ENCODE data around the gene UBE2M. TPM values are rescaled to one million over a fixed set of nuclear protein-coding genes. Genes with fewer than 3 reads are reported as not detected.

UBE2M gene
- polyA plus RNA-seq, 6 donors from 2014 or later = 10.8 to 24.2 (median 16.8) TPM

DNA sequence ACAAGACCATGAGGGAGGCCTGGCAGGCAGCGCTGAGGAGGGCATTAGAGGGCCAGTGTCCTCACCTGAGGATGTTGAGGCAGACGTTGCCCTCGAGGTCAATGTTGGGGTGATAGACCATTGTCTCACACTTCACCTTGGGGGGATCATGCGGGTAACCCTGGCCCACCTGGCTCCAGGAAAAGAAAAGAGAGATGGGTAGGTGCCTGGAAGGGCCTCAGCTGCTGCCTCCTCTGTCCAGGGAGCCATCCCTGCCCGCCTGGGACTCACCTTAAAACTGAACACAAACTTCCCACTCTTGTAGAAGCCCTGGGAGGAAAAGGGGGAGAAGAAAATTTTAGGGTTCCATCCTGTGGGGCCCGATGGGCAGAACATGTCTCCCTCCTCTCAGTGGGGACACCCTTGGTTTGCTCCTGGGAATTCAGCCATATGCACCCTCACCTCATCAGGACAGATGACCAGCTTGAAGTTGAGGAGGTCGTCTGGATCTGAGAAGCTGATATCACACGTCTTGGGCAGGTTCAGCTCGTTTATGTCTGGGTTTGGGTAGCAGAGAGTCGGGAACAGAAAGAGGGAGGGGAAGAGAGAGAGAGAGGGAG is 1.7 kb downstream of the UBE2M start:
- H3K9me3 Mint-ChIP-seq = no peaks in the 10 kb centered on the region
- peak overlapping the region; percentile 87 to 99 (median 94) for H3K4me3 Mint-ChIP-seq
- DNase-seq (no peak), ATAC-seq (ENCODE audit: low read depth in 2 of 2) (no peak)
- peaks cover 0 to 32% of the 10 kb centered on the region in 2 donors for H3K36me3 Mint-ChIP-seq
- H3K27ac Mint-ChIP-seq = peak overlapping the region; percentile 96 to 100 (median 98)
- H3K27me3 Mint-ChIP-seq = no peaks in the 10 kb centered on the region
- H3K4me1 Mint-ChIP-seq = peaks cover 63 to 81% (median 78%) of the 10 kb centered on the region in 3 donors

DNA sequence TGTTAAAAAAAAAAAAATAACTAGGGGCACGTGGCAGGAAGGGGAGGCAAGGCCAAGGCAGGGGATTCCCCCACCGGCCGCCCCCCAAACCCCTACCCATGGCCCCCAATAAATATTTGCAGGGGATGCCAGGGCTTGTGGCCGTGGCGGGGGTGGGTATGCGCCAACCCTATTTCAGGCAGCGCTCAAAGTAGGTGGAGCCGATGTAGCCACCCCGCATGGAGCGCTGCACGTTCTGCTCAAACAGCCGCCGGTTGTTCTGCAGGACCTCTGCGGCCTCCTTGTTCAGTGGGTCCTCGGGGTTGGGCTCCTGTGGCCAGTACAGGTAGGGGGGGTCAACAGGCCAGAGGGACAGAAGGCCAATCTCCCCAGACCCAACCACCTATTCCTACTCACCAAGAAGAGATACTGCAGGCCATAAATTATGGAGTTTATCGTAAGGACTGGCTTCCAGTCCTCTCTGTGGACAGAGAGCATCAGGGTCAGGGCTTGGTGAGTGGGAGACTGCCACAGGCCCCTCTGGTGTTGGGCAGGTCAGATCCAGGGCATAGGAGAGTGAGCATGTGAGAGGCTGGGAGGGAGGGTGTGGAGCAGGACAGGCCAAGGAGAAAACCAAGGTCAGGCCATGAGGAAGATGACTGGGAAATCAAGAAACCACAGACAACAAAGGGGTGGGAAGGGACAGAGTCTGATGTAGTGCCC is 2.3 kb downstream of the UBE2M start:
- no peaks in the 10 kb centered on the region for H3K27me3 Mint-ChIP-seq
- H3K36me3 Mint-ChIP-seq = peaks cover 0 to 33% of the 10 kb centered on the region in 2 donors
- peak overlapping the region; percentile 38 to 99 (median 92) for H3K4me3 Mint-ChIP-seq
- no peaks in the 10 kb centered on the region for H3K9me3 Mint-ChIP-seq
- peak overlapping the region; percentile 97 to 100 (median 100) for H3K27ac Mint-ChIP-seq
- DNase-seq (no peak), ATAC-seq (ENCODE audit: low read depth in 2 of 2) (no peak)
- peaks cover 59 to 74% (median 72%) of the 10 kb centered on the region in 3 donors for H3K4me1 Mint-ChIP-seq

DNA sequence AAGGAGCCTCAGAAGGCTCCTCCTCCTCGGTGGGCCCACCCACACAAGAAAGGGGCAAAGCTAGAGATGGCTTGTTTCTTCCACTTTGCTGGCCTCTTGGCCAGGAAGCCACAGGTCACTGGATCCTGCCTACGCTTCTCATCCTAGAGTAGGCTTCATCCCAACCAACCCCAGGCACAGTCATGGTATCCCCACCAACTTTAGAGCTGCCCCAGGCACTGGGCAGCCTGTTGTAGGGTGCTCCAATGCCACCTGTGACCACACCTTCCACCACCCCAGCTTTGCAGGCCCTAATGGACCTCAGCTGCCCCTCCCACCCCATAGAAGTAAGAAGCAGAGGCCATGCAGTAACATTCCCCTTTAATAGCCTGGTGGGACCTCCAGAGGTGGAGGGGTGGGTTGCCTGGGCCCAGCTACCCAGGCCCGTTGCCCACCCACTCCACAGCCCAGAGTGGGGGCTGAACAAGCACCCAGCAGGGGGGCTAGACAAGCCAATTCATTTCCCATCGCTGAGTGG is 3.0 kb downstream of the UBE2M start:
- H3K9me3 Mint-ChIP-seq = no peaks in the 10 kb centered on the region
- H3K4me1 Mint-ChIP-seq = peaks cover 56 to 70% (median 68%) of the 10 kb centered on the region in 3 donors
- H3K27ac Mint-ChIP-seq = peak overlapping the region; percentile 98 to 100 (median 100)
- ATAC-seq (ENCODE audit: low read depth in 2 of 2) (no peak), DNase-seq (no peak)
- no peaks in the 10 kb centered on the region for H3K27me3 Mint-ChIP-seq
- H3K36me3 Mint-ChIP-seq = peaks cover 0 to 33% of the 10 kb centered on the region in 2 donors
- peak overlapping the region; percentile 91 to 99 (median 96) for H3K4me3 Mint-ChIP-seq

DNA sequence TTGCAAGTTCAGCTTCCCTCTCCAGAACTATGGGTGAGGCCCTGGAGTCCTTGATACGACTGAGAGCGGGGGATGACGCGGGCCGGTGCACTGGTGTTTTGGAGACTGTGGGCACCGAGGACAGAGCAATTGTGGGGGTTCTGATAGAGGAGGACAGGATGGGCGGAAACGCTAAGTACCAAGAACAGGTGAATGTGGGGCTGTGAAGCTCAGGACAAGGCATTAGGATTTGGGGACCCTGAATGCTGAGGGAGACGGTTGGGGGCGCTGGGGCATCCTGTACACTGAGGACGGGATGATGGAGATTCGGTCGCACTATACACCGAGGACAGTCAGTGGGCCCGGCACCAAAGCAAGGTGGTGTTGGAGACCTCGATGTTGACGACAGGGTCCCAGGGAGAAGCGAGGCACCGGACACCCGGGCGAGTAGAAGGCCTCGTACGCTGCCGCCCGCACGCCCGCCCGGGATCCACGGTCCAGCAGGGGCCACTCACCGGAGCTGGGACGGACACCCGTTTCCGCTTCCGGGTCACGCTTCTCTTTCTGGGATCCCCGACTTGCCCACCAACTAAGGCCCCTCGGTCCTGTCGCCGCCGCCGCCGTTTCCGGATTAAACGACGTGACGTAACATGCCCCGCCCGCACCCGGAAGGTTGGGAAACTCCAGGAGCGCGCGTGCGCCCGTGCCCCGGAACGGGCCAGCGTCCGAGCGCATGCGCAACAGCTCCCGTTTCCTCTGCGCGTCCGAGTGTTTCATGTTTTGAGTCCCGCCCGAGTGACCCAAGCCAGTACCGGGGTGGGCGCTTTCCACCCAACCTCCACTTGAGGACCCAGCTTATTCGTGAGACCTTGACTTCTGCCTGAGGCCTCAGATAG is 3.7 kb downstream of the UBE2M start, which contains the start of gene CHMP2A:
Gene CHMP2A, minus strand, starts transcription at position 612 of the 875 bp plus-strand sequence. CDS start 893 bp downstream, outside the sequence.
- H3K4me1 Mint-ChIP-seq = peaks cover 57 to 67% (median 65%) of the 10 kb centered on the region in 3 donors
- H3K27ac Mint-ChIP-seq = peak within 1 kb of the TSS; percentile 98 to 100 (median 100)
- no peaks in the 10 kb centered on the region for H3K9me3 Mint-ChIP-seq
- no peaks in the 10 kb centered on the region for H3K27me3 Mint-ChIP-seq
- ATAC-seq (ENCODE audit: low read depth in 2 of 2) (peak; percentile 37 to 48), DNase-seq (peak; percentile 98)
- H3K36me3 Mint-ChIP-seq = peaks cover 0 to 33% of the 10 kb centered on the region in 2 donors
- H3K4me3 Mint-ChIP-seq = peak within 1 kb of the TSS; percentile 91 to 99 (median 96)

DNA sequence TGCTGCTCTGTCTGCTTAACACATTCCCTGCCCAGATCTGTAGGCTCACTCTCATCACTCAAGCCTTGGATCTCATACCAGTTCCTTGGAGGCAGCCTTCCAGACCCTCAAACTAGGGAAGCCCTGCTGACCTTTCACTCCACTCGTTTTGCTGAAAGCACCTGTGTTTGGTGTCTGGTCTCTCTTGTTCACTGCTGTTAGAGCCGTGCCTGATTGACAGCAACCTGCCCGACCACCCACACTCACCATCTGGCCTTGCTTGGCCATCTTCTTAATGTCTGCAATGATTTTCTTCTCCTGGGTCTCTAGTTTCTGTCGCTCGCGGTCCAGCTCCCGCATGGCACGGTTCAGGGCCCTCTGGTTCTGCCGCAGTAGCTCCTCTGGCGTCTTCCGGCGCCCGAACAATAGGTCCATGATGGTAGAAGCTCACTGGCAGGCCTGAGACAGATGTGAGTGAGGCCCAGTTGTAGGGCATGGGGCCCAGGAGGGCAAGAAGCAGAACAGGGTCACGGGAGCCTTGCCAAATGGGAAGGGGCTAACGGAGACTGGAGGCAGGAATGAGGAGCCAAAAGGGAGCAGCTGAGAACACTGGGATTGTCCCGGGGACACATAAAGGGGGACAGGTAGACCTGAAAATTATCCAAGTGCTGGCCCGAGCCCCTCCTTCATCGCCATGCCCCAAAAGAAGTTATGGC is 4.5 kb downstream of the UBE2M start:
- Mint-ChIP-seq H3K27ac (peak overlapping the region; percentile 98 to 100 (median 100)), H3K4me1 (peaks cover 57 to 59% (median 57%) of the 10 kb centered on the region in 3 donors), H3K9me3 (no peaks in the 10 kb centered on the region), H3K27me3 (no peaks in the 10 kb centered on the region), H3K4me3 (peak overlapping the region; percentile 91 to 99 (median 96)), H3K36me3 (peaks cover 0 to 33% of the 10 kb centered on the region in 2 donors)
- ATAC-seq (ENCODE audit: low read depth in 2 of 2) (no peak), DNase-seq (no peak)

DNA sequence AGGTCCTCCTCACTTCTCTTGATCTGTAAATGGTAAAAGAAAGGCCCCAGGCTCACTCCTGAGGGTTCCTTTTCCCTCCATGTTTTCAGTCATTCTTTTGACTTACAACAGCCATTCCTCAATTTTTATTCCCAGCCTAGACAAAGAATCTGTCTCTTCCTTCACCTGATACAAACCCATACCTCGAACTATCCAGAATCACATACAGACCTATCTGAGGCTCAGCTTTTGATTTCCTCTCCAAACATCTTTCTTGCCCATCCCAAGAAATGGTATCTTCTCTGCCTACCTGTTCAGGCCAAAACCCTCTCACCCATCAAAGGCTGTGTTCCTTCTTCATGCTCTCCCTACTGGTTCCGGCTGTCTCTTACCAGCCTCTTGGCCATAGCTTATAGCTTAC is 5.8 kb downstream of the UBE2M start:
- ATAC-seq (ENCODE audit: low read depth in 2 of 2) (no peak), DNase-seq (no peak)
- H3K9me3 Mint-ChIP-seq = no peaks in the 10 kb centered on the region
- no peaks in the 10 kb centered on the region for H3K27me3 Mint-ChIP-seq
- H3K4me1 Mint-ChIP-seq = peaks cover 47 to 60% (median 55%) of the 10 kb centered on the region in 3 donors
- peak overlapping the region in 5 of 8 donors; percentile 31 to 93 (median 51) for H3K4me3 Mint-ChIP-seq
- H3K36me3 Mint-ChIP-seq = peaks cover 0 to 38% of the 10 kb centered on the region in 2 donors
- peak overlapping the region in 5 of 6 donors; percentile 5 to 98 (median 87) for H3K27ac Mint-ChIP-seq

DNA sequence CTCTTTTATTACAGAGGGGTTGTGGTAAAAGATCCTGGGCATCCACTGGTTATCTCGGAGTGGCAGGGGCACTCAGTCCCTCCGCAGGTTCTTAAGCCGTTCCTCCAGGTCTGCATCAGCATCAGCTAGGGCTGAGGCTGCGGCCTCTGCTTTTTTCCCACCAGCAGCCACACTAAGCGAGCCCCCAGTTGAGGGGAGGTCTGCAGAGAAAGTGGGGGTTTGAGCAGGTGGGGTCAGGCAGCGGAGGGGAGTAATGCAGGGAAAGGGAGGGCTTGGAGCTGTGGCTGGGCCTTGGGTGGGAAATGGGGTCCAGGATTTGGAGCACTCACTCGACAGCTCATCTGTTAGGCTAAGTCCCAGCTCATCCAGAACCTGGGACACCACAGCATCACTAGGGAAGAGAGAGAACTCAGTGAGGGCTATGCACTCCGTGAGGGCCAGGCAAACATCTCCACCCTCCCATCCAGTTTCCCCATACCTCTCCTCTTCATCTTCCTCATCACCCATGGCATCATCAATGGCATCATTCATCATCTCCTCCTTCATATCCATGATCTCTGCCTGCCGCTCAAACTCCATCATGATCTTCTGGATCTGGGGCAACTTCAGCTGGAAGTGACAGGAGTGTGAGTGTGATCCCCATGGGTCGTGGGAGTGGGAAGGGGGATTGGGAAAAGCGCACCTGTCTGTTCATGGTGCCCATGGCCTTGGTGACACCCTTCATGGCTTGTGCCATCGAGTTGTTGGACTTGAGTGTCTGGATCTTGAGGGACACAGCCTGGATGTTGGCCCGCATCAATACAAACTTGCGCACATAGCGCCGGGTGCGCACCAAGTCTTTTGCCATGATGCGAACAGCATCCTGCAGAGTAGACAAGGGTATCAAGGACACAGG is 6.6 kb downstream of the UBE2M start:
- DNase-seq = no peak
- no peak for ATAC-seq (ENCODE audit: low read depth in 2 of 2)
- Mint-ChIP-seq H3K27me3 (no peaks in the 10 kb centered on the region), H3K4me1 (peaks cover 40 to 62% (median 49%) of the 10 kb centered on the region in 3 donors), H3K36me3 (peaks cover 0 to 40% of the 10 kb centered on the region in 2 donors), H3K4me3 (peak overlapping the region in 2 of 8 donors; percentile 53 to 93), H3K9me3 (no peaks in the 10 kb centered on the region), H3K27ac (peak overlapping the region in 4 of 6 donors; percentile 60 to 98 (median 79))

DNA sequence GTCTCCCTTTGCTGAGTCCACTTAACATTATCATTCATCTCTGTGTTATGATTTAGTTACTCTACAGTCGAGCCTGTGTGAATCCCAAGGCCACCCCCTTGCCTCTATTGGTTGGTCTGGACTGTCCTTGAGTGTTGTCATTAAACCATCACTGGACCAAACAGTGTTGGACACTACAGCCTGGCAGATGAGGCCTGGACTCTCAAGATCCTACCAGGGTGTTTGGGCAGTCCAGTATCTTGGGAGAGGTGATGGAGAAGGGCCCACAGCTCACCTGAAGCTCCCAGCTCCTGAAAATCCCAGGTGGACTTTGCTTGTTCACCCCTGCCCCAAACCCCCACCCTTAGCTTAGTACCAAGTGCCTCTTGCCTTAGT is 7.3 kb downstream of the UBE2M start:
- ATAC-seq (ENCODE audit: low read depth in 2 of 2) = no peak
- no peak for DNase-seq
- Mint-ChIP-seq H3K27me3 (no peaks in the 10 kb centered on the region), H3K27ac (peak overlapping the region in 4 of 6 donors; percentile 26 to 98 (median 63)), H3K36me3 (peaks cover 0 to 40% of the 10 kb centered on the region in 2 donors), H3K9me3 (no peaks in the 10 kb centered on the region), H3K4me3 (peak overlapping the region in 2 of 8 donors; percentile 32 to 93), H3K4me1 (peaks cover 40 to 62% (median 49%) of the 10 kb centered on the region in 3 donors)

DNA sequence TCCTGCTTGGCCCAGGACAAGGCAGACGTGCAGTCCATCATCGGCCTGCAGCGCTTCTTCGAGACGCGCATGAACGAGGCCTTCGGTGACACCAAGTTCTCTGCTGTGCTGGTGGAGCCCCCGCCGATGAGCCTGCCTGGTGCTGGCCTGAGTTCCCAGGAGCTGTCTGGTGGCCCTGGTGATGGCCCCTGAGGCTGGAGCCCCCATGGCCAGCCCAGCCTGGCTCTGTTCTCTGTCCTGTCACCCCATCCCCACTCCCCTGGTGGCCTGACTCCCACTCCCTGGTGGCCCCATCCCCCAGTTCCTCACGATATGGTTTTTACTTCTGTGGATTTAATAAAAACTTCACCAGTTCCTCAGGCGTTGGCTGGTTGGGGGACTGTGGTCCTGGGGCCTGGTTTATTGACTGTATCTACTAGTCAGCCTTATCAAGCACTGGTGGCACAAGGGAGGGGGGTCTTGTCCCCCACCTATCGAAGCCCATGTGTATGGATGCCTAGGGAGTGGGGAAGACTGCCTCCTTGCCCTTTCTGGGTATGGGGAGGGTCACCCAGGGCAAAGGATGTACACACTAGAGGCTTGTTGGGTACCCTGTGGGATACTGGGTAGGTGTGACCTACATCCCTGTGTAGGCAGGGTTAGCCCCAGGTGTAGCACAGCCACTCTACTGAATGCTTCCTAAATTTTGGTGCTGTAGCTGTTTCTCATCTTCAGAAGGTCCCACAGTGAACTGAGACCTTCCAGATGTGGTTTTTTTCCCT is 7.9 kb downstream of the UBE2M start:
- Mint-ChIP-seq H3K36me3 (peaks cover 0 to 39% of the 10 kb centered on the region in 2 donors), H3K4me1 (peaks cover 42 to 63% (median 54%) of the 10 kb centered on the region in 3 donors), H3K4me3 (peak overlapping the region in 3 of 8 donors; percentile 9 to 93 (median 32)), H3K27me3 (no peaks in the 10 kb centered on the region), H3K9me3 (no peaks in the 10 kb centered on the region), H3K27ac (peak overlapping the region in 3 of 6 donors; percentile 26 to 98 (median 39))
- DNase-seq (no peak), ATAC-seq (ENCODE audit: low read depth in 2 of 2) (no peak)

DNA sequence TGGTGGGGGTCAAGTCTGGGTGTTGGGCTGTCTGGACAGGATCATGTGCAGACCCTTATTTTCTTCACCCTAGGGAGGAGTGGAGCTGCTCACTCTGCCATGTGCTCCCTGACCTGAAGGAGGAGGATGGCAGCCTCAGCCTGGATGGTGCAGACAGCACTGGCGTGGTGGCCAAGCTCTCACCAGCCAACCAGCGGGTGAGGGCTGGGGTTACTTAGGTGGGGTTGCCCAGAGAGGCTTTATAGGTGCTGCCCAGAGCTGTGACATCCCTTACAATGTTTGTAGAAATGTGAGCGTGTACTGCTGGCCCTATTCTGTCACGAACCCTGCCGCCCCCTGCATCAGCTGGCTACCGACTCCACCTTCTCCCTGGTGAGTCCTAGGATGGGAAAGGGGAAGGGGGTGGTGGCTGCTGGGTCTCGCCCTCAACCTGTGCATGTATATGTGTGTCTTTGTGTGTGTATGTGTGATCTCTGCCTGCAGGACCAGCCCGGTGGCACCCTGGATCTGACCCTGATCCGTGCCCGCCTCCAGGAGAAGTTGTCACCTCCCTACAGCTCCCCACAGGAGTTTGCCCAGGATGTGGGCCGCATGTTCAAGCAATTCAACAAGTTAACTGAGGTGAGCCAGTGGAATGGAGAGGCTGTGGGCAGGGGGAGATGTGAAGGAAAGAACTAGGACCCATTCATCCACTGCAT is 8.6 kb downstream of the UBE2M start:
- H3K27ac Mint-ChIP-seq = peak overlapping the region in 4 of 6 donors; percentile 27 to 72 (median 48)
- H3K36me3 Mint-ChIP-seq = peaks cover 0 to 39% of the 10 kb centered on the region in 2 donors
- peaks cover 42 to 62% (median 50%) of the 10 kb centered on the region in 3 donors for H3K4me1 Mint-ChIP-seq
- H3K4me3 Mint-ChIP-seq = peak overlapping the region in 2 of 8 donors; percentile 9 to 49
- no peaks in the 10 kb centered on the region for H3K27me3 Mint-ChIP-seq
- ATAC-seq (ENCODE audit: low read depth in 2 of 2) (no peak), DNase-seq (no peak)
- no peaks in the 10 kb centered on the region for H3K9me3 Mint-ChIP-seq
